Stimulated activated CD4-positive, alpha-beta T cell treated with anti-CD3 and anti-CD28 coated beads, Interleukin-2, amount 100 ng/mL, for 48 hours (primary cell): ENCODE measurements around the gene KCNT1.

ENCODE experiments used
- DNase-seq, 2 donors: peaks; one replicate each; pipeline ENCODE4 v3.0.0-alpha.2; 2020

KCNT1 gene

DNA sequence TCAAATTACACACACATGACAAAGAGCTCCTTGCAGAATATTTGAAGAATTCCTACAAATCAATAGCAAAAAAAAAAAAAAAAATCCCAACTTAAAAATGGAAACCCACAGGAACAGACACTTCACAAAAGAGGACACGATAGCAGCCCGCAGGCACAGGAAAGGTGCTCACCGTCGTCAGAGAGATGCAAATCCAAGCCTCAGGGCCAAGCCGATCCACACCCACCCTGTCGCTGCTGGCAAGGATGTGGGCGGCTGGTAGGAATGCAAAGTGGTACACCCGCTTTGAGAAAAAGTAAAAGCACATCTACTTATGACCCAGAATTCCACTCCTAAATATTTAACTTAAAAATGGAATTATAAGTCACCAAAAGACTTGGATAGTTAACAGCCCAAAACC is 28.0 kb upstream of the KCNT1 start:
- DNase-seq = no peak

DNA sequence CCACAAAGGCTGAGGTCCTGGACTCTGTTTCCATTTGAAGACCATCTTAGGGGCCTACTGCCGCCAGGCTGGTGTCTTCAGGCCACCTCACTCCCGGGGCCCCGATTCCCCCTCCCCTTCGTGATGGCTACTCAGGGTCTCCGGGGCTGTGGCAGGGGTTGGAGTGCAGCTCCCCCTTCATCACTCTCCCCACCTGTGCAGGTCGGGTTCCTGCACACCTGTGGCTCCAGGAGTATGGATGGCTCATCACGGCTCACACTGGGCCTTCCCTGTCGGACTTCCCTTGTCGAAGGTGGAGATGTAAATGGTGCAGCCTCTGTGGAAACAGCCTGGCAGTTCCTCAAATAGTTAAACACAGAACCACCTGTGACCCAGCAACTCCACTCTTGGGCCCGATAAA is 27.0 kb upstream of the KCNT1 start:
- no peak for DNase-seq

DNA sequence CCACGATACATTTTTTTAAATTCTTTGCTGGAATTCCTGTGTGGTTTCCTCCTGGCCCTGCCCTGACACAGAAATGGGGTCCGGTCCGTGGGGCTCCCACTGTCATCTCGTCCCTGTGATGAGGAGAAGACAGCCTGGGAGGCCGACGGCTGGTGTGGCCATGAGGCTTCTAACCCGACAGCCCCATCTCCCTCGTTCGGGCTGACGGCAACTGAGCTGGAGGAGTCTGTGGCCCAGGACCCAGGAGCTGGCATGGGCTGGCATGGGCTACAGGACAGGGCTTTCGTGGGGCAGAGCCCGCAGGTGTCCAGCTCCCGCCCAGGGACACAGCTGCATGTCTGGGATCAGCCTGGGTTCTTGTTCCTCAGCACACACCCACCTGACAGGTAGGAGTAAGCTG is 25.1 kb upstream of the KCNT1 start:
- DNase-seq = no peak

DNA sequence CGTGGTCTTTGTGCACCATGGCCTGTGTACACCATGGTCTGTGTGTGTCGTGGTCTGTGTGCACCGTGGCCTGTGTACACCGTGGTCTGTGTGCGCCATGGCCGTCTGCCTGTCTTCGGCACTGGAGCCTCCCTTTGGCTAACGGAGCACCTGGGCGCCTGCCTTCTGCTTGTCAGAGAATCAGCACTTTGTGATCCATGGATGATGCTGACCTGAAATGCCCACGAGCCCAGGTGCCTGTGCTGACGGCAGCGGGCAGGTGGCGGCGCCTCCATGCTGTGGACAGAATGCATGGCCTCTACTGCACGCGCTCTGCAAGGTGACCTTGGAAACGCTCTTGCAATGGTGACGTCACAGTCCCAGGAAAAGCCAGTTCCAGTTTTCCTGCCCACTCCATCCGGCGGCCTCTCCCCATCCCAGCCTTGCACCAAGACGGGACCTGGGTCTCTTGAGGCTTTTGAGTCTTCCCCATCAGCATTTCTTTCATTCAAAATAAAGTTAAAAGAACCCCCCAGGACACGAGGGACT is 24.3 kb upstream of the KCNT1 start:
- no peak for DNase-seq

DNA sequence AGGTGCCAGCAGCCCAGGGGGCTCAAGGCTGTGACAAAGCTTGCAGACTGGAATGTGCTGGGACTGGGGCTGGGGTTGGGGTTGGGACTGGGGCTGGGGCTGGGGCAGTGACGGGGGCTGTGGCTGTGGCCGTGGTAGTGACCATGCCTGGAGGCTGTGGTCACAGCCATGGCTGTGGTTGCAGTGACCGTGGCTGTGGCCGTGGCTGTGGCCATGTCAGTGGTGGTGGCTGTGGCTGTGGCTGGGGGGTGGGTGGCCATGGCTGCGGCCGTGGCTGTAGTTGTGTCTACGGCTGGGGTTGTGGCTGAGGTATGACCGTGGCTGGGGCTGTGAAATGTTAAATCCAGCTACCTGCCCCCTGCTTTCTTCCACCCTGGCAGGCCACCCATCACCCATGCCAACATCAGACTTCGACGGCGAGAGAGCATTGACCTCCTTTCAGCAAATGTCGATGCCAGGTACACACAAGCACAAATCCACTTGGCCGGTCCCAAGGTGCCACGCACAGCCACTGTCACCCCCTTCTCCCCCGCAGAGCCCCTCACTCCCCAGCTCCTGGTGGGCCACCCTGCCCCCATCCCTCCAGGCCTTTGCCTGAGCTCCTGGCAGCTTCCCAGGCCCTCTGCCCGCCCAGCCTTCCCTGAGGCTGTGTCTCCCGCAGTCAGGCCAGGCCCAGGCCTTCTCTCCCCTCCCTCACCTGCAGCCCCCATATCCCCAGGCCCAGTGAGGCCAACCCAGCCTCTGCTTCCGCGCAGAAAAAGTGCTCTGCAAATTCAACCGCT is 23.6 kb upstream of the KCNT1 start:
- DNase-seq = no peak

DNA sequence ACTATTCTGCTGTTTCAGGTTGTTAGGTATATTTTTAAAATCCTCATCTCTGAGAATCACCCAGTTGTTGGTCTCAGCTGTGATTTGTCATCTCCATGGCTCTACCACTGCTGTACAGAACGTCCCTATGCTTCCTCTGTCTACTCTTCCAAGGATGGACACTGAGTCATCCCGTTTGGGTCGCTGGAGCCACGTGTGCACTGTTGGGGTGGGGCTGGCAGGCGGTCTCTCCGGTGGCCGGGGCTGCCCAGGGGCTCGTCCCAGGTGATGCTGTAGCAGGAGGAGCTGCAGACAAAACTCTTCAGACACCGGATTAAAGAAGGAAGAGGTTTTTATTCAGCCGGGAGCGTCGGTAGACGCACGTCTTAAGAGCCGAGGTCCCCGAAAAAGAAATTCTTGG is 21.9 kb upstream of the KCNT1 start:
- no peak for DNase-seq

DNA sequence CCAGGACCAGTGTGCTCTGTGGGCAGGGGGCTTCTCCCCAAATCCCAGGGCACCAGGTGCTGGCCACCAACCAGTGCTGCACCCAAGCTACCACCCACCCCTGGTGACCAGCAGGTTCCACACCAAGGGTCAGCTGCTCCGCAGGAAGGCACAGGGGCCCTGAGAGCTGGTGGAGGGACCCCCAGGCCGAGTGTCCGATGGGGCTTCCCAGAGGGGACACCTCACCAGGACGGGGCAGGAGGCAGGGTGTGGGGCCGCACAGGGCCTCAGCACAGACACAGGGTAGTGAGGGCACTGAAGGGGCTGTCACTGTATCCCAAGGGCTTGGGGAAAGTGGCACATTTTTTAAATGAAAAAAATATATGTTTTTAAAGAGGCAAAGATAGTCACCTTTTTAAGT is 20.8 kb upstream of the KCNT1 start:
- no peak for DNase-seq

DNA sequence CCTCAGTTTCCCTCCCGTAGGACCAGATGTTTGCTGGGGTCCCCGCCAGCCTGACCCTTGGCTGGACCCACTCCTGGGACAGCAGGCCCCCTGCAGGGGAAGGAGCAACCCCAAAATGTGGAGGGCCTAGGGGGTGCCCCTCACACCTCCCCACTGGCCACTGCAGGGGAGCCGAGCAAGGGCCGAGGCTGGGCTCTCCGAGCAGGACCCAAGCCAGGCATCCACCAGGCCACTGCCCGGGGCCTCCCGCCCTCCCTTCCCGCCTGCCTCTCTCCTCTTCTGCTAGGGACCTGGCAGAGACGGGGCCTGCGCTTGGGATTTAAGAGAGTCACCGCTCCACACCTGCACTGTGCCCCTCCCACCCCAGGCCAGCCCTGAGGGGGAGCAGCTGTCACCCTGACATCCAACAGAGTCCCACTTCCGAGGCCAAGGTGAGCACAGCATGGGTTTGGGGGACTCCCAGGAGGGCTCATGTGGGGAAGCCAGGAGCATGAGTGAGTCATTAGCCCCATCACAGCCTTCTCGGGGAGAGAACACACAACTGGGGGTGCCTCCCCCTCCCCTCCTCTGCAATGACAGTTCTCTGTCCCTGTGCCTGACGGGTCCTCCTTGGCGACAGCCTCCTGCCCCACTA is 18.5 kb upstream of the KCNT1 start:
- DNase-seq = no peak

DNA sequence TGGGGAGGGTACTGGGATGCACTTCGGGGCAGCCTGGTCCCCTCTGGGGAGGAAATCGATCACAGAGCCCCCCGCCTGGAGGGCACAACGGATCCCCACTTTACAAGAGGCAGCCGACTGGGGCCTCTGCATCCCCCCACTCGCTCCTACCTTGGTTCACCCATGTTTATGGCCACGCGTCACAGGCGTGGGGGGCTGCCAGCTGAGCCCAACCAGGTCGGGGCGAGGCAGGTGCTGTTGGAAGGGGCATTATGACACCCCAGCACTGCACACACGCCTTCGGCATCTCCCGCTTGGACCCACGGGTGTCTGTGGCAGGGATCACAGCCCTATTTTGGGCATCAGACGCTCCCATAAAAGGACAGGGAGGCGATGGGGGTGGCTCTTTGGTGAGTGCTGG is 17.3 kb upstream of the KCNT1 start:
- no peak for DNase-seq

DNA sequence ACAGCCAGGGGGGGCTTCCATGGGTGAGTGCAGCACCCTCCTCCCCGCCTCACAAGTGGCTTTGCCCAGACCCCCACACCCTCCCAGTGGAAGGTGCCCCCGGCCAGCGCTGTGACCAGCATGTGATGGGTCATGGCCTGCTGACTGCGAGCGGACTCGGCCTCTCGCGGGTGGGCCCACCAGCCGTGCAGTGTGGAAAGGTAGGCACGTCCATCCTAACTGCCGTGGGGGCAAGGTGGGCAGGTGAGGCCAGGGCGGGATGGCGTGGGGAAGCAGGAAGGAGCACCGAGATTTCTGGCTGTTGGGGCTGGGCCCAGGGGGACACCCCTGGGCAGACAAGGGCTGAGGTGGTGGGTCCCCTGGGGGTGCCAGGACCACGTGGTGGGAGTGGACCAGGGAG is 14.8 kb upstream of the KCNT1 start:
- no peak for DNase-seq

DNA sequence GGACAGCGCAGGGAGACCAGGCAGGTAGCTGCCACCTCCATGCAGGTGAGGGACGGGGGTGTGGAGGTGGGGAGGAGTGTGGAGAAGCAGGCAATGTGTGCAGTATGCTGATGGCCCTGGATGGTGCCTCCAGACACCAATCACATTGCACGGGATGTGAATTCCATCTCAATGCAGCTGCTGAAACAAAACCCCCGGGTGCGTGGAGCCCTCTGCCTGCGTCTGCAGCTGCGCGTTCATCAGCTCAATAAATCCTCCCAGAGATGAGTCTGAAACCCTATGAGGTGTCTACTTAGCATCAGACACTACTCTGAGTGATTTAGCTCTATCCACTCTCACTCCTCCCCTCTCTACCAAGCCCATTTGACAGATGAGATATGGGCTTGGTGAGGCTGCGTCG is 13.0 kb upstream of the KCNT1 start:
- no peak for DNase-seq

DNA sequence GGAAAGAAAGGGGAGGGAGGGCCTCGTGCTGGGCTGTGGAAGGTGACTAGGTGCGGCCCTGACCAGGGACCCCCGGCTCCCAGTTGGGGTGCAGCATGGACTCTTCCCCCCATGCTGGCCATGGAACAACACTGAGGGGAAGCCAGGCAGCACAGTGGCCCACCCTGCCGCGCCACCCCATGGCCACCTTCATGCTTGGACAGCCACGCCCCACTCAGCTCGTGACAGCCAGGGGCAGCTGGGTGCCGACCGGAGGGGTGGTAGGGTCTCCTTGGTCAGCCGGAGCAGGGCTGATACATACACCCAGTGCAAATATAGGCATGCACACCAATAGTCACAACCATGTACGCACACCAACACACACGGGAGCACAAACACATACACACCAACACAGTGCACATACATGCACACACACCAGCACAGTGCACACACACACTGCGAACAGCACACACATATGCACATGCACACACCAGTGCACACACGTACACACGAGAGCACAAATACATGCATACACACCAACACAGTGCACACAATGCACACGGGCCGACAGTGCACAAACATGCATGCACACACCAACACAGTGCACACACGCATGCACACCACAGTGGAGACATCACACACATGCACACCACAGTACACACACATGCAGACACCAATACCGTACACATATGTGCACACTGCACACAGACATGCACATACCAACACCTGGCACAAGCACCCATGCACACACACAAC is 11.0 kb upstream of the KCNT1 start:
- no peak for DNase-seq

DNA sequence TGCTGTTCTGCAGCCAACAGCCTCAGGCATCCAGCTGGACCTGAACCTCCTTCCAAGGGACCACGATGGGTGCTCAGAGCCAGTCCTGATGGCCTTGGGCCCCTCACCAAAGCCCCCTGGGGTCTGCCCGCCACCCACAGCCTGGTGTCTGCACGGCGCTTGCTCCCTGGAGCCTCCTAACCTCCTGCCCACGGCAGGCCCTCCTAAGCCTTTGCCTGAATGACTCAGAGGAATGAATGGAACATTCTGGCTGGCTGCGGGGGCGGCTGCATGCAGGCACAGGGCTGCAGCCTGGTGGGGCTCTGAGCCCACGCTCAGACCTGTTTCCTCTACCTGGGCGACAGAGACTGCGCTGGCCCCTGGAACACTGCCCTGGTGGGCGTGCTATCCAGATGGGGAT is 9.6 kb upstream of the KCNT1 start:
- no peak for DNase-seq

DNA sequence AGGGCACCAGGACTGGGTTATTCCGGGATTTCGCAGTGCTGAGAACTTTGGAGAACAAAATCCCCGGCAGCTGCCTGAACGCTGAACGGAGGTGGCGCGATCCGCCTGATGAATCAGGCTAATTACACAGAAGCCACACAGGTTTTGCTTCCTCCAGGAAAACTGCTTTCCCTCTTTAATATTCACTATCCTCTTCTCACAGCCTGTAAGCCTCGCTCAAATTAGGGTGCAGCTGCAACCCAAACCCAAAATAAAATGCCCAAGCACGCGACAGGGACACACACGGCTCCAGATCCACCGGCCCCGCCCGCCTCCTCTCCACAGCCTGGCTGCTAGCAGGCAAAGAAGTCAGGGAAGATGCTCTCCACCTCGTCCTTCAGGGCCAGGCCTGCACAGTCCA is 8.7 kb upstream of the KCNT1 start:
- no peak for DNase-seq

DNA sequence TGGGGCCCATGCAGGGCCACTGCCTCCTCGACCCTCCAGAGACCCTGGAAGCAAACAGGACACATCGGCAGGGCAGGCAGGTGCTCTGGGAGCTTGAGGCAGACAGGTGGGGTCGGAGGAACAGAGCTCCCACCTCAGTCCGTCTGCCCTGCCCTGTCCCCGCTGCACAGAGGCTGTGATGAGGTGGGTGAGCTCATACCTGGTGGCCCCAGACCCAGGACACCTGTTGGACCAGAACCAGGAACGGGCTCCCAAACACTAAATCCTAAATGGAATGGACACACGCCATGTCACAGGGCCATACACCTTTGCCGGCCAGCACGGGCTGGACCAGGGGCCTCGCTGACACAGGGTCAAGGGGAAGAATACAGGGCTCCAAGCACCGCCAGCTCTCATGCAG is 8.2 kb upstream of the KCNT1 start:
- no peak for DNase-seq

DNA sequence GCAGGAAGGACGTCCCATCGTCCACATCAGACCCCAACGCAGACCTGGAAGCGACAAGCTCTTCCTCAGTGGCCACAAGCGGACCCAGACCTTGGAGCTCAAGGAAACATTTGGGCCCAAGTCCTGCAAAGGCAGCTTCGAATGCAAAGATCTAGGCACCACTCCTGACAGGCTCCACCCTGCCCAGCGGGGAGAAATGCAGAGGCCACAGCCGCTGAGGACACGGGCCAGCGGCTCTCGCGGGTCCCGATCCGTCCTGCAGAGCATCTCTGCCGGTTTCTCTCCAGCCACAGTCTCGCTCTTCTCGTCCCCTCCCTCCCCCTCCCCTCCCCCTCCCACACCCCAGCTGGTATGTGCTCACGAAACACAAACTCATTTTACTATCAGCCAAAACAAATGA is 7.6 kb upstream of the KCNT1 start:
- no peak for DNase-seq

DNA sequence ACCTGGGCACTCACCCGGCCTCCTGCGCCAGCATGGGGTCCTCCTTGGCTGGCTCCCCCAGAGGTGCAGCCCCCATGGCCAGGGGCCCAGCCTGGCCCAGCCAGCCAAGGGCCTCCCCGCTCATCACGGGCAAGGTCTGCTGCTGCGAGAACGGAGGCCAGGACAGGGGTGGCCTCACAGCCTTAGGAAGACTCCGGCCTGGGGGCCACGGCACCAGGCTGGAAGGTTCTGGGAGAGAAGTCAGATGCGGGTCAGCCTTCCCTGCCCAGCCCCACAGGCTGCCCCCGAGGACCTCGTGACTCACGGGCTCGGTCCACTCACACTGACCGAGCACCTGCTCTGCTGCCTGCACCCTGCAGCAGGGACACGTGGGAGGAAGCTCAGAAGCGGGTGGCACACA is 6.9 kb upstream of the KCNT1 start:
- DNase-seq = no peak

DNA sequence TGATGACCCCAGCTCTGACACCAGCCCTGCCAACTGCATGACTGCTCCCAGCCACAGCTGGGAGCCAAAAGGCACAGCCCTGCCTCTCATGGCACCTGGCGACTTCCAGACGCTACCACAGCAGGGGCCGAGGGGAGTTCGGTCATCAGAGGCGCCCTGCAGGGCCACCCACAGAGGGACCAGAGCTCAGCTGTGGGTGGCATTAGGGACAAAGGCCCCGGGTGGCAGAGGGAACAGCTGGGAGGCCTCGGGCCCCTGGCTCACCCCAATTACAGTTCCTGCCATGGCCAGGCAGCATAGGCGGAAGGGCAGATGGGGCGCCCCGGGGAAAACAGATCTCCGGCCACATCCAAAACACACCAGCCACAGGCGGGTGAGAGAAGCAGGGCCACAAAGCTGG is 6.3 kb upstream of the KCNT1 start:
- DNase-seq = no peak

DNA sequence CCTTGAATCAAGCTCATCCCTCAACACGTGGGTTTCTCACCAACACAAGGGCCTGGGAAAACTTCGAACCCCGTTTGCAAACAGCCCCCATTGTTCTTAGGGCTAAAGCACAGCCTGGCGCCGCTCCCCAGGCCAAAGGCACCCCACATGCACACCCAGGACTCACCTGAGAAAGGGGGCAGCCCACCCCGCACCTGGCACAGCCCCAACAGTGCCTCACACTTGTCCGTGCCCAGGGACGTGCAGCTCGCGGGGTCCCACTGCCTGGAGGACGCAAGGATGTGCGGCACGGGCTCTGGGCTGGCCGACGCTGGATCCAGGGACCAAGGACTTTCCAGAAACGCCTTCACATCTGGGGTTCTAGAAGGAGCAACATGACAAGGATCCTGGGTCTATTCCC is 5.5 kb upstream of the KCNT1 start:
- DNase-seq = no peak

DNA sequence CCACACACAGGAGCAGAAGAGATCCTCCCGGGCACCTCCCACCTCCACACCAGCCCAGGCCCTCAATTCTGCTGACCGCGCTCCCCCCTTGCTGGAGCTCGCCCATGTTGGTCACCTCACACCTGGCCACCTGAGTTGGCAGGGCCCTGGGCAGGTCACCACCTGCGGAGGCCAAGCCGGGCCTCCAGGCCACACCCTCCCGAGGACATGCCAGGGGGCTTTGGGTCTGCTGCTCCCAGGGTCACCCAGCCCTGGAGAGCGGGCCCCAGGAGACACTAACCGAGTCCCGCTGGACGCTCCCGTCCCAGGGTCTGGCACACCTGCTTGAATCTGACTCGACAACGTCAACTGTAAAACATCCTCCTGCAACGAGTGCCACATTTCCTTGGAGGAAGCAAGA is 4.8 kb upstream of the KCNT1 start:
- no peak for DNase-seq

DNA sequence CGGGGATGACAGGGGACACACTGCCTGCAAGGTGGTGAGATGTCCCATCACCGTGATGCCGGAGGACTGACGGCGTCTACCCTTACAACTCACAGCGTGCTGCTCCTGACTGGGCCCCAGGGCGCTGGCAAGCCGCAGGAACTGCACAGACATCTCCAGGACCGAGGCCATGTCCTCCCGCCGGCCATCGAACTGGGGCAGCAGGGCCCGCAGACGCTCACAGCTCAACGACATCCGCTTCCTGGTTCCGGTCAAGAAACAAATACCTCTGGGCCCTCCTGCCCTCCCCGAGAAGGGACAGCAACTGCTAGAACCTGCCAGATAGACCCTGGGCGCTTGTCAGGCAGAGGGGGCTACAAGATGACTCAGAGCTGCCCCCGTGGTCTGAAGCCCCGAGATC is 3.7 kb upstream of the KCNT1 start:
- DNase-seq = no peak

DNA sequence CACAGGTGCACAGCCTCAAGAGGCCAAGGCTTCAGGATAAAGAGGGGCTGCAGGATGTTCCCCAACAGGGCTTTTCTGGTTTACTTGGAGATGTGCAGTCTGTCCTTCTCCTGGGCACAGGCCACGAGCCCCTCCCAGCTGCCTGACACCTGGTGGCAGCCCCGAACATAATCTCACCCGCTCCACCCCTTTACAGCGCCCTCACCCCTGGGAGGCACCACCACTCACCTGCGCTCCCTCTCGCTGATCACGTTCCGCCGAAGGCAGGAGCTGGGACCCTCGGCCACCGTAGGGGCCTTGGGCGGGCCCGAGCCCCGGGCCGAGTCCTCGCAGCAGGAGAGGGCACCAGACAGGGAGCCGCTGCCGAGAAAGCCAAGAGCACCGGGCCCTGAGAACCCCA is 3.2 kb upstream of the KCNT1 start:
- no peak for DNase-seq

DNA sequence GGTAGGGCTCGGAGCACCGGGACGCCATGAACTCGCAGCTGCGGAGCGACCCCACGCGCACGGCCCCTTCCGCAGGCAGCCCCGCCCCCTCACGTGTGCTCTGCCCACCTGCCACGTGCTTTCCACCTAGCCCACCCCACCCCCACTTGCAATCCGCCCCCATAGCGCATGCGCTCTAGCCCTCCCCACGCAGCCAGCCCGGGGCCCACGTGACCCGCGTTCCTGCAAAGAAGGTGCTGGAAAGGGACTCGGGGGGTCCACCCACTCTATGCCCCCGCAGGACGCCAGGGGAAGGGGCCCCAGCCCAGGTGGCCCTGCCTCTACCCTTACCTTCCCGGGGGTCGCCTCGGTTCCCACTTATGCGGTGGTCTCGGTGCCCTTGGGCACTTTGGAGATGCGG is 2.5 kb upstream of the KCNT1 start, which contains the start of gene SOHLH1:
Gene SOHLH1, minus strand, starts transcription at position 42 of the 400 bp plus-strand sequence. Its CDS starts 14 bp downstream, at position 28.
- DNase-seq = no peak

DNA sequence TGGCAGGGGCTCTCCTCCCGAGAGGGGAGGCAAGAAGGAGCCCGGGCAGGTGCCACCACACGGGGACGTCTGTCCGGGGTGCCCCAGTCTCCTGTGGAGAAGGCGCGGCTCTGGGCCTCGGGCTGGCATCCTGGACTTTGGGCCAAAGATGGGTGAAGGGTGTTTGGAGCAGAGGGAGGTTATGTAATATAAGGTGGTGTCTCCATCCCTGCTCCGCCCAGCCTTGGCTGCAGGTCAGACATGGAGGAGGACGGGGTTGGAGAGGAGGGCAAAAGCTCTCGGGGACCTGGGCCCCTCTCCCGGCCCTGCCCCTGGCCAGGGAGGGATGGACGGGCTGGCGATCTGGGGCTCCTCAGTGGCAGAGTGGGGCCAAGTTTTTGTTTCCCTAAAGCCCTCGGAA is 1.5 kb upstream of the KCNT1 start:
- DNase-seq = no peak
